ENCODE measurements around the gene CHI3L2. TPM values are rescaled to one million over a fixed set of nuclear protein-coding genes. Genes with fewer than 3 reads are reported as not detected.
"Not testable (repeated sequence)": the region's sequence is repeated elsewhere in the genome, so short reads cannot be mapped to it uniquely, and the experiment has no call there.

The CHI3L2 gene
- total RNA-seq, 1 donor from 2014 or later, result 5.5 TPM

DNA sequence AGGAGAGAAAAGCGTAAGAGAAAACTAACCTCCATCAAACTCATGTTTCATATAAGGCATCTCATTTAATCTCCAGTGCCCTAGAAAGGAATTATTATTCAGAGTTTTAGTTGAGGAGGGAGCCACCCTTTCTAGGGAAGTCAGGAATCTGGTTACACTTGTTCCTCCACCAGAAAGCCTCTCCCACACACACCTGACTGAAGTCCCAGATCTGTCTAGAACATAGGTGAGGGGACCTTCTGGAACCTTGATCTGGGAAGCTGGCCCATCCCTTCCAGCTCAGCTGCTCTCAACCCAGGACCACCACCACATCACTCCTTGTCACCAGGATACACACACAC is 25.2 kb upstream of the CHI3L2 start:
- DNase-seq, result no peak

DNA sequence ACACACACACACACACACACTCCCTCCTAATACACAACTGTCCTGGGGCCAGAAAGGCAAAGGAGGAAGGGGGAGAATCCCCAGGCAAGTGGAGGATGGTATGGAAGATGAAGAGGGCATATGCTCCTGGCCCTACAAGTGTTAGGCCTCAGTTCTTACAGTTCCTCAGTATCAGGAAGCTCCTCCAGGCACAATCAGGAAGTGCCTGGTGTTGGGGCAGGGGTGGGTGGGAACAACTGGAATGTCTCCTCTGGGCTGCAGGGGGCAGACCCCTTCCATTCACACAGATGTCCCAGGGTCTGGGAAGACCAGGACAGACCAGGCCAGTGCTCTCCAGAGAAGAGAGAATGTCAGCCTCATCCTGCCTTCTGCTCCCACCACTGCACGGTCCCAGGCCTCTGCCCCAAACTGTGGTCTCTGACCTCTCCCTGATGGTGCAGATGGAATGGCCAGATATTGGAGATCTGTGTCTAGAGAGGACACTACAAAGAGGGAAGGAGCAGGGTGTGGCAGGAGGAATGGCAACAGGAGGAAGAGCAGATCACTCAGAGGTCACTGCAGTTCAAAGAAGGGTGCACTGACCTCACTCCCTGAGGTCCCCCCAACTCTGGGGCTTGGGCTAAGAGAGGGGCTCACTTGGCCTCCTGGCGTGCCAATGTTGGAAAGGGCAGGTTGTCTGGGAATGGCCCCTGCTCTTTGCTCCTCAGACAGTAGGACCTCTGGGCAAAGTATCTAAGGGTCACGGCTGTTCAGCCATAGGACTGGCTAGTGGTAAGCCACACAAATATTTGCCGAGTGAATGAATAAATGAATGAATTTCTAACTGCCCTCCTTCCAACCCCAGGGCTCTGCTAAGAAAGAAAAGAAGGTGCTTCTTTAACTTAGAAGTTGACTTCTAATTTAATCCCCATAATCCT is 24.5 kb upstream of the CHI3L2 start:
- no peak for DNase-seq

DNA sequence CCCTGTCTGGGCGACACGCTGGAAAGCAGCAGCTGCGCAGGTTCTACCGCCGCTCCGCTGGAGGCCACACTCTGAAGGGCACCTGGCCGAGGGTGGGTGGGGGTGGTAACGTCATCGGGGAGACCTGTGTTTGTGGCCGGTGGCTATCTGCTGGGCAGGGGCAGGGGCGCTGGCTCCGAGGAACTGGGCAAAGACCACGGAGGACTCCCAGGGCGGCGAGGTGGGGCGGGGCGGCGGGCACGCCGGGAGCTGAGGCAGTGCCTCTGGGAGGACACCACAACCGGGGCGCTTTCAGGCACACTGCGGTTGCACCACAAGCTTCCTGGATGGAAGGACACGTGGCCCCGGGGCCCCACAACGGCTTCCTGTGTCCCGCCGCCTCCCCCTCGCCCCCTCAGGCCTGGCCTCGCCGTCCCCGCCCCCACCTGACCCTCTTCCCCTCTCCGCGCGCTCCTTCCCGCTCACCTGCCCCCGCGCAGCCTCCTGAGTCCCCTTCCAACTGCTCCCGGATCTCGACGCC is 23.8 kb upstream of the CHI3L2 start:
- DNase-seq, result no peak

DNA sequence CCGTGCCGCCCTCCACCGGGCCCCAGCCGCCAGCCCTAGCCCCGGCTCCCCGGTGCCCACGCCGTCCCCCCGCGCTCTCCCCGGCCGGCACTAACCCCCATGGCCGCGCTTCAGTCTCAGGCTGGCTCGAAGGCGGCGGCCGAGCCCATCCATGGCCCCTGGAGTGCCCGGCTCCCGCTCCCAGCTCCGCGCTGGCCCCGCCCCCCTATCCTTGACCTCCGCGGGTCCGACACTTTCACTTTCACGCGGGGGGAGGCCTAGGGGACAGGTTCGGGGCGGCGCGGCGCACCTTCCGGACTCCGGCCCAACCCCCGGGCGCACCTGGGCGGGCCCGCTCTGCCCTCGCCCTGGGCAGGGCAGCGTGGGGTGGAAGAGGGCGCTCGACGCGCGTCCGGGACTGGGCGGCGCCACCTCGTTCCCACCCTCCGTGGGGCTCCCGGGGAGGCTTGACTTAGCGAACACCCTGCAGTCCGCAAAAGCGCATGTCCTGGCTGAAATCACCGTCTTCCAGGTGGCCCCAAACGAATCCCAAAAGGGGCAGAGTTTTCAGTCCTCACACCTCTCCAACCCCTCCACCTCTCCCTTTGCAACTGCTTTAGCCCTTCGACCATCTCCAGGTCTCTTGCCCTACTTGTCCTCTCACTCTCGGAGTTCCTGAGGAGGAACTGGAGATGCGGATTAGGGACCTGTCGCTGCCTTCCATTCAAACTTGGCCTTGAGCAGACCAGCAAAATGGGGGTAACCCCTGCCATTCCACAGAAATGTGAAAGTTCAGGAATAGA is 23.1 kb upstream of the CHI3L2 start:
- no peak for DNase-seq

DNA sequence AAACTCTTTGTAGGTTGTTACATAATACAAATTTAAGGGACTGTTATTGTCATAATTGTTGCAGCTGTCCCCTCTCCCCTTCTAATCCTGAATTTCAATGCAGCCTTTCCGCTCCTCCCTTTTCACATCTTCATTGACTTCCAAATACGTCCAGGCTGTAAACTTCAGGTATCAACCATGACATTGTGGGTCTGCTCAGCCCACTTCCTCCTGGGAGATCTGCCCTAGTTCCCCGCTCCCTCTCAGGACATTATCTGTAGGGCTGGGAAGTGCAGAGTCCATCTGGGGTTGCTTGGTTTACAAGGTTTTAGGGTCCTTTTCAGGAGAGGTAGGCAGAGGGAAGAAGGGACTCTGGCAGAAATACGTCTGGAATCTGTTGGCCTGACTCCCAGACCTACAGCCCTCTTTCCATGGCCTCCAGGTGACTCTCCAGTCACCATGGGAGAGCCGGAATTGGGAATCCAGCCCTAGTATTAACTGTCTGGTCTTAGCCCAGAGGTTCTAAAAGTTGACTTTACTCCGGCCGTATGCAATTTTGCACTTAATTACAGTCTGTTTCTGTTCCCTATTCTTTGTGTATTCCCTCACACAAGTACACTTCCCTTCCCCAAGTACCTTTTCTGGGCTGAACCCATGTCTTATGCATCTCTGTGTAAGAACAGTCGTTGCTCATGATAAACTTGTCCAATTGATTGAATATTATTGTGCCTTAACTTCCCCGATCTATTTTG is 22.4 kb upstream of the CHI3L2 start:
- no peak for DNase-seq

DNA sequence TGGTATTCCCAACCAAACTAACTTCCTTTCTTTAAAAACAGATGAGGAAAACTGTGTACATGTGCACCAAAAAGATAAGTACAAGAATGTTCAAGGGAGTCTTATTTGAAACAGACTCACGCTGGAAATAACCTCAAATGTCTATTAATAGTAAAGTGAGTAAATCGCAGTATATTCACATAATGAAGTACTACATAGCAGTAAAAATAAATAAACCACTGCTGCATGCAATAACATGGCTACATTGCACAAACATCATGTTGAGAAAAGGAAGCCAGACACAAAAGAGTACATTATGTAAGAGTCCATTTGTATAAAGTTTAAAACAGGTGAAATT is 21.8 kb upstream of the CHI3L2 start:
- no peak for DNase-seq

DNA sequence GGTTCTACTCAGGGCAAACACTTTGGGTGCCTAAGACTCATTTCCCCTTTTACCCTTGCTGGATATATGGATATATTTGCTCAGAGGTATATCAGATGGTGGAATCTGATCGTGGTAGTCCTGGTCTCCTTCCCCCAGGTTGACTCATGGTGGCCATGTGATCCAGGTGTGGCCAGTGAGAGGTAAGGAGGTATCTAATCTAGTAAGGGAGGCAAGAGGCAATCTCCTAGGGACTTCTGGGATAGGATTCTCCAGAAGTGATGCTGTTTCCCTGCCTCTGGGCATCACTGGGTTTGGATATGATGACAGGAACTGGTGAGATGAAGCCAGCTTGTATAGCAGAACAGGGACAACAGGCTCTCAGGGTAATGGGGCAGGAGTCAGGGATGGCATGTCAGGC is 18.6 kb upstream of the CHI3L2 start:
- DNase-seq, result no peak

DNA sequence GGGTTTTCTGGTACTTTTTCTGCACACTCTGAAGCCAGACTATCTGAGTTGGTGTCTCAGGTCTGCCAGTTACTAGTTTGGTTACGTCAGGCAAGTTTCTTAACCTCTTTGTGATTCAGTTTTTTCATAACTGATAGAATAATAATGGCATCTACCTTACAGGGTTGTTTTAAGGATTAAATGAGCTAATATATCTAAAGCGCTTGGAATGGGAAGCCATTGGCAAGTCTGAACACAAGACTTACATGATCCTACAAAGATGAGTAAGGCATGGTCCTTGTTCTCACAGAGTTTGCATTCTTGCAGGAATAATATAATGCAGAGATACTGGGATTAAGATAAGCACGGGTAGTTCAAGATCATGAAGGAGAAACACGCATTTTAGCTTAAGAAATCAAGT is 17.9 kb upstream of the CHI3L2 start:
- no peak for DNase-seq

DNA sequence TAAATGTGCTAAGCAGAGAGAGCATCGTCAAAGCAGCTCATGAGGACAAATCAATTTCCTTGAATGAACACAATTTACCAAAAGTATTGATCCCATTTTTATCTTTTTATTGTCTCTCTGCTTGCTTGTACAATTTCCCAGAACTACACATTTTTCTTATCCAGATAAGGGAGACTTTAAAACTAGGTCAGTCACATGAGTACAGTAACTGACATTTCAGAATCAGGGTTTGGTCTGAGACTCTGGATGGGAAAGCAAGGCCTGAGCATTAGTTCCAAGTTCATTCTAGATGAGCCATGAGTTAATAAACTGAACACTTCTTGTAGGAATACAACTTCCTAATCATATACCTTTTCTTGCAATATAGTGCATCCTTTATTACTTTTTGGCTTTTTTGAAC is 15.6 kb upstream of the CHI3L2 start:
- DNase-seq, result no peak

DNA sequence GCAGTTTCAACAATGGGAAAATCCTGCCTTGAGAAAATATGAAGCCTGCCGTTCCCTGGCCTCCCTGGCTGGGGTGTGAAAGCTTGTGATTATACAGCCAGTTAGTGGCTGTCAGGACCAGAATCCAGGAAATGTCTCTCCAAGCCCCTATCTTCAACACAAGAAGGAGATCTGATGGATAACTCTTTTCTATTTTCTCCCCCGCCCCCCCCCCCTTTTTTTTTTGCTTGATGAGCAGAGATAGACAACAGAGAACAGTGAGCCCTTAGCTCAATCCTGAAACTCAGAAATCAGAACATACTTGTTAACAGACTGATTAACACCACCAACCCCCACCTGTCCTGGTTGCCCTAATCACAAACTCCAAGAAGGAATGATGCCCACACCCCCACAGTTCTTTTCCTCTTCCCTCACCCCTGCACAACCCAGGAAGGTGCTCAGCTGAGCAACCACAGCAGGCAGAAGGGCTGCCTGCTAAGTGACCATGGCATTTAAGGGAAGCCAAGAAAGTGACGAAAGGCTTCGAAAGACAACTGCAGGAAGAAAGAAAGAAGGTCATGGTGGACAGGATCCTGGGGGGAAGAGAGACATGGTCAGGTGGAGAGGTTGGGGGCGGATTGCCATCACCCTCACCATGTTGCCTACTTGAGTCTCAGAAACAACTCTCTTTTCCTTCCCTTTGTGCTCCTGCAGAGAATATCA is 14.7 kb upstream of the CHI3L2 start:
- DNase-seq, result no peak

DNA sequence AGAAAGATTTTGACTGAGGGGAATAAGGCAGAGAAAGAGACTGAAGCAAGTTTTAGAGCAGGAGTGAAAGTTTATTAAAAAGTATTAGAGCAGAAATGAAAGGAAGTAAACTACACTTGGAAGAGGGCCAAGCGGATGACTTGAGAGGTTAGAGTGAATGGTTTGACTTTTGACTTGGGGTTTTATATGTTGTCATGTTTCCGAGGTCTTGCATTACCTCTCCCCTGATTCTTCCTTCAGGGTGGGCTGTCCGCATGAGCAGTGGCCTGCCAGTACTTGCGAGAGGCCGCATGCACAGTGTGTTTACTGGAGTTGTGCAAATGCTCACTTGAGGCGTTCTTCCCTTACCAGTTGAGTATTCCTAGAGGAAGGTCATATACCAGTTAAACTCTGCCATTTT is 14.1 kb upstream of the CHI3L2 start:
- DNase-seq, result no peak

DNA sequence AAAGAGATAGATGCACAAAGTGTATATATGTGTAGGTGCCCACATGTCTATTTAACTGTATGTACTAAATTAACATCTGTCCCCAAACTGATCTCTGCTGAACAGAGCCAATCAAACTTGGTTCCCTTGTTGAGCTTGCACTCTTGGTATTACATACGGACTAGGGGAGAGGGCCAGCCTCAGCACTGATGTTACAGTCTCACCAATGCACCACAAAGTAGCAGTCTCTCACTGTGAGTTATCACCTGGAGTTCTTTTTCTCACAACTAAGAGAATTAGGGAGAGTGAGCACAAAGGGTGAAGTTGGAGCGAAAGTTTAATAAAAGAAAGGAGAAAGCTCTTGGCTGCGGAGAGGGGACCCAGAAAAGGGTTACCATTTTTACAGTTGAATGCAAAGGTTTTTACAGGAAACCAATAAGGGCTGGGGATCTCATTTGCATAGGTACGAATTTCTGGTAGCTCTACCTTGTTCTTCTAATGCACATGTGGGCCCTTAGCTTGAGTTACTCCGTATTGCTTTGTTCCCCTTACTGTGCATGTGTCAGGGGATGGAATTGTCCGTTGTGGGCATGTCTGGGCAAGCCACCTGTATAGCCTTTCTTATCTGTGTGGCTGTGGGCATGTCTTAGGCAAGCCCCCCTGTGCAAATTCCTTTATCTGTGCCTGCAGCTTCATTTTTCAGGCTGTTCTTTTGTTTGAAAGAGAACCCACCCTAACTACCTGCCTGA is 13.3 kb upstream of the CHI3L2 start:
- DNase-seq, result no peak

DNA sequence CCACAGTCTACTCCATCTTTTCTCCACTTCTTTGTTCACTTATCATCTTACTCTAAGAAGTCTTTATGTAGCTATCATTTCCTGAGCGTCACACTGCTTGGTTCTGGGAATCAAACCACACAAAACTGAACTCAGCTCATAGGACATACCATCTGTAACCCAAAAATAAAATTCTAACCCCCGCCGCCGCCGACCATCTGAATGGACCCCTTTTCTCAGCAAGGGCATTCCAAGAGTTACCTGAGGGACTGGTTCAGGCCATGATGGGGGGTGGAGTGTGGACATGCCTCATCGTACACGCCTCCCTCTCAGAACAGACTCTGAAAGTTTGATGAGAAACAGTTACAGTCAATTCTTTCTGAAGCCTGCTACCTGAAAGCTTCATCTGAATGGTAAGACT is 12.6 kb upstream of the CHI3L2 start:
- DNase-seq, result no peak

DNA sequence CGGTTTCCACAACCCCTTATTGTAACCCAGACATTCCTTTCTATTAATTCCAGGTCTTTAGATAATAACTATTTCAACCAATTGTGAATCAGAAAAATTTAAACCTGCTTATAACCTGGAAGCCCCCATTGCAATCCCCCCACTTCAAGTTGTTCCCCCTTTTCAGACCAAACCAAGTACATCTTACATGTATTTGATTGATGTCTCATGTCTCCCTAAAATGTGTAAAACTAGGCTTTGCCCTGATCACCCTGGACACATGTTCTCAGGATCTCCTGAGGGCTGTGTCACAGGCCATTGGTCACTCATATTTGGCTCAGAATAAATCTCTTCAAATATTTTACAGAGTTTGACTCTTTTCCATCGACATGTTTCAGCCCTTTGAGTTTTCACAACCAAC is 12.2 kb upstream of the CHI3L2 start:
- not testable (repeated sequence) for DNase-seq

DNA sequence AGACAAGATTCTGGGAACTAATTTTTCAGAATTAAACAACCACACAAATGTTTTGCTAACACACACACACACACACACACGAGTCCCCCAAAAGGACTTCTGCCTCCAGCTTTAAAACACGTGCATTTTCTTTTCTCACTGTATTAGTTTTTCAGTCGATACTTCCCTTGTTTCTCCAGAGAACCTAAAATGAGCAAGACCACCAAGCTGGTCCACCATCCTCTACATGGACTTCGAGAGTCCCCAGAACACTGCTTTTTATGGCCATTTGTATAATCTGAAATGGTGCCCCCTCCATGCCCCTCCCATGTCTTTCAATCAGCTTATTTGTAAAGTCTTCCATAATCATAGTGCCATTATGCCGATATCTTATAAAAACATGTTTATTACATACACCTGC is 10.8 kb upstream of the CHI3L2 start:
- no peak for DNase-seq

DNA sequence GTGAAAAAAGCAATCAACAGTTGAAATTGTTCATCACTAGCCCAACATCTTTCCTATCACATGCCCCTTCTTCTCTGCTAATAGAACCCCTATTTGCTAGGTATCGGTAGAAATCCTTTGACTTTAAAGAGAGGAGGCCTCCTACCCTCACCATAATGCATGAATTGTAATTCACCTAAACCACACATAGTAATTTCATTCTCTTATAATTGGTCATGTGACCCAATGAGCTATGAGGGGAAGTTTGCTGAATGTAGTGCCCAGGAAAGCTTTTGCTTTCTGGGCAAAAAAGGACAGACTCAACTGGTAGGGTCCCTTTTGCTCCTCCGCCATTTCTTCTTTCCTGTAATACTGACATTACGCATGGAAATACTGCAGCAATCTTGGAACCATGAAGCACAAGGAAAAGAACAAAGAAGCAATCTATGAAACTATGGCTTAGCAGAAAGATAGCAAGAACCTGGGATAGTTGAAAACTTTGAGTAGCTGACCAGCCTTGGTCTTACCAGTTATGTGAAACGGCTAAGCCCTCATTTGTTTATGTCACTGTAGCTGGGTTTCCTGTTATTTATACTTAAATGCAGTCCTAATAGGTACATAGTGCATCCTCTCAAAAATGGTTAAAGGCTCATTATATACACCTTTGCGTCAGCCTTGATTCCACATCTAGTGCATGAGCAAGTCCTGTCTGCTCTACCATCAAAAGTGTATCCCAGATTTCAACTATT is 10.2 kb upstream of the CHI3L2 start:
- DNase-seq, result no peak

DNA sequence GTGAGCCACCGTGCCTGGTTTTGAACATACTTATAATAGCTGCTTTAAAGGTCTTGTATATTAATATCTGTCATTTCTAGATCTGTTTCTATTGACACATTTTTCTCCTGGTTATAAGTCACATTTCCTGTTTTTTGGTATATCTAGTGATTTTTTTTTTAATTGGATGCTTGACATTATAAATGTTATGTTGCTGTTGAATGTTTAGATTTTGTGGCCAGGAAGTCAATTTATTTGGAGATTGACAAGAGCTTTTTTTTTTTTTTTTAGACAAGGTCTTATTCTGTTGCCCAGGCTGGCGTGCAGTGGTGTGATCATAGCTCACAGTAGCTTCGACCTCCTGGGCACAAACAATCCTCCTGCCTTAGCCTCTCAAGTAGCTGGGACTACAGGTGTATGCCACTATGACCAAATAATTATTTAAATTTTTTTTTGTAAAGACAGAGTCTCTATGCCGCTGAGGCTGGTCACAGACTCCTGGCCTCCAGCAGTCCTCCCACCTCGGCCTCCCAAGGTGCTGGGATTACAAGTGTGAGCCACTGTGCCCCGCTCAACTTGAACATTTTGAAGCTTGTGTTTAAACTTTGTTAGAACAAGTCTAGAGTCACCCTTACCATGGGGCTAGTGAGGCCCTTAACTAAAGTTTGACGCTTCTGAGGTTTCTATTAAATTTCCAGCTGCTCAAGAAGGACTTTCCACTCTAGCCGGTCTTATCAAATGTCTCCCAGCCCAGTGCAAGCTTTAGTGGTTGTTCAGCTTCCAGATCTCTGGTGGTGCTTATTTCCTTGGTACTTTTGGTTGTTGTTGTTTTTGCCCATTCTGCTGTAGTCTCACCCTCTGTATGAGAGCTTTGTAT is 8.6 kb upstream of the CHI3L2 start:
- no peak for DNase-seq

DNA sequence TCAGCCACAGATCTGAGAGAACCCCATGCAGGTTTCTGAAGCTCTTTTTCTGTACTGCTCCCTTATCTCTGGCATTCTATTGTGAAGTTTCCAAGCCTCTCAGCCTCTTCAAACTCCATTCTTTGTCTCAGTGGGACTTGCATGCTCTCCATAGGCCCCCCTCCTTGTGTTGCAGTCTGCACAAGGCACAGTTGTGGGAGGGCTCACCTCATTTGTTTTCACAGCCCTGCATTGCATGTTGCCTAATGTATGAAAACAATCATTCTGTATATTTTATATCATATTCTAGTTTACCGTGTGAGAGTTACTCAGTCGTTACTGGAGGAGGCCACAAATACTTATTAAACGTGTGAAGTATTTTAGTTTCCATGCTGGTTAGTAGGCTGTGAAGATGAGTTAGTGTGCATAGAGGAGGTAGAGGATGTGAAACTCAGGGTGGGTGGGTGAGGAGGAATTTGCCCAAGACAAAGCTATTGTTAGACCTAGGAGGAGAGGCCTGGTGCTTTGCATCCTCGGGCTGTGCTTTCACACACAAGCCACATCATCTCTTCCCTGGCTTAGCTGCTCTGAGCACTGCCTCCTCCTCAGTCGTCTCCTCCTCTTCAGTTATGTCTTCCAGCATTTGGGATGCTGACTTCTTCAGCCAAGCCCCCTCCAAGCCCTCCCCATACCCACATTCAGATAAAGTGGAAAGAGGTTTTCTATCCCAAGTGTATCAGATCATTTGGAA is 7.8 kb upstream of the CHI3L2 start:
- DNase-seq, result no peak

DNA sequence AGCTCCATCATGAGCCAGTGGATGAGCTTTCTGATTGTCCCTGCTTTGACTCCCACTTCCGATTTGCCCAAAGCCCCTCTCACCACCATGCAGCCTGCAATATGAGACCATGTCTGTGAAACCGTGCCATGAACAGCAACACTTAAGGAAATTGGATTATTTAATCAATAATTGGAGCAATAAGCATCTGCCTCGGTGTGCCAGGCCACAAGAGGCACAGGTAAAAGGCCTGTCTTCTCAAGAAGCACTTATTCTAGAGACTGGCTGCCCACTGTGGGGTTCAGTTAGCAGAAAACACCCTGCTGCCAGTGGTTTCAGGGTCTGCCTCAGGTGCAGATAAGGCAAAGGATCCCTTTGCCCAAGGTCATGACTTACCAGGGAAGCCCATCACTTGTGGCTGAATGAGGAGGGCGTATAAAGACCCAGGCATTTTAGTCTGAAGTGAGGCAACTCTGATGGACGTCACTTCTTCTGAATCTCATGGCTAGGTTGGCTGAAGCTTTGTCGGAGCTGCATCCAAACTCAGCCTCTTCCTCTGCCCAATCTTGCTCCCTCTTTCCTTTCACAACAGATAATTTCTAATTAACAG is 7.1 kb upstream of the CHI3L2 start:
- DNase-seq, result no peak
